HG03354 (cell line): ENCODE results near the gene OR10A6.

Source experiments
- ATAC-seq: cut with Tn5 transposase; IDR thresholded peaks from one replicate; pipeline ENCODE4 v1.9.1; 2021; ENCODE audit warnings: mild to moderate bottlenecking; ENCODE audit not compliant: unreplicated experiment, poor library complexity, severe bottlenecking

OR10A6 gene

GRCh38 chr11:7911011-7911410 is 20.1 kb downstream of the OR10A6 start:
- no peak for ATAC-seq

- no peak for ATAC-seq
Measured at GRCh38 chr11:7910286-7910788, 20.7 kb downstream of the OR10A6 start.

DNA sequence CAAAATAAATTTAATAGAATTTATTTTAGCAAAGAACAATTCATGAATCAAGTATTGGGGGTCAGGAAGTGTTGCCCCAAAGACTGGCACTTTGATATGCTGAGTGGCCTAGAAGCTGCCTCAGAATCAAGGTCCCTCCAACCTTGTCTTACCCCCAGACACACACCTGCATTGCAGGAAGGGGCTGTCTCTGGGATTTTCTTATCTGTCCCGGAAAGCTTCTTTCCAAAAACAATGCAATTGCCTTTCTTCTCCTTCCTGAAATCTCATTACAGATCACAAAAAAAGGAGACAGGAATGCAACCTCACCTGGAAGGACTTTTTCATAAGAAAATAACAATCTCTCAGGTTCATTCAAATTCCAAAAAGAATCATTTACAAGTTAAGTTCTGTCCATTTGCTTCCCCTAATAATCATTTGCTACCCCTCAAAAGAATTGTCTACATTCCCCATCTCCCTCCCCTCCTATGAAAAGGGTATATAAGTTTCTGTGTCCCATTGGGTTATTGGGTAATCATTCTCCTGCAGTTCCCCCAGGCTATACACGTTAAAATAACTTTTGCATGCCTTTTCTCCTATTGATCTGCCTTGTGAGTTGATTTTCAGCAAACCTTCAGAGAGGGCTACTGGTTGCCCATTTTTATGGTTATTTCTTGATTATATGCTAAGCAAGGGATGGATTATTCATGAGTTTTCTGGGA is 21.3 kb downstream of the OR10A6 start:
- ATAC-seq, result no peak

DNA sequence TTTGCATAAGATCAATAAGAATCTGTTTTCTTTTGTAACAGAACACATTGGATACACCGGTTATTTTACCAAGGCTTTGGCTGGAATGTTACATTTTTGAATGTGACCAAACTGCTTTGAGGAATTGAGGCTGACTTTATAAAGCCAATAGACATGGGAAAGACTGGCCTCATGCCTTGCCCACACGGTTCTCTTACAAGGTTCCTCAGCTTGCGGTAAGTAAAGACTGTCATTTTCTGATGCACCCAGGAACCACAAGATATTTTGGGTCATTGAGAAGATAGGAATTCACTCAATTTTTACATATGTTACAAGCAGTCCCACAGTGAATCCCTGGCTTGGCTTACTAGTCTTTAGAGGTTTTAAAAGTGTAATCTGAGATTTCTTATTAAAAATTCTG is 23.9 kb downstream of the OR10A6 start:
- no peak for ATAC-seq

- no peak for ATAC-seq
Measured at GRCh38 chr11:7906481-7906880, 24.6 kb downstream of the OR10A6 start.

DNA sequence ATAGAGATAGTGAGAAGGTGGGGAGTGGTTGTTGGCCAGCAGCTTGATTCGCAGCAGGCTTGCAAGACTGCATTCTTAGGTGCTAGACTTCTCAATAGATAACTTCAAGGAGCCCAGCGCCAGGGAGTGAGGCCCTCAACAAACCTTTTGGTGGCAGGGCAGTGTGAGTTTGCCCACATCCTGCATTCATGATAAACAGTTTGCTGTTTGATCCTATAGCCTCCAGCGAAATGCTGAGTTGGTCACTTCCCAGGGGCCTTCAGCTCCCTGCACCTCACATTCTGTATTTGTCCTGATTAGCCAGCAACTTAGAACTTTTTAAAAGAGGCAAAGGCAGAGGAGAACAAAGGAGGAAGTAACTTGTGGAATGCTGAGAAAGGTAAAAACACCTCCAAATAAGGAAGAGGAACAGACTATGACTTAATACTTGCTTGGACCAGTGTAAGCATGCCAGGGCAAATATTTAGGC is 25.1 kb downstream of the OR10A6 start:
- ATAC-seq, result no peak

DNA sequence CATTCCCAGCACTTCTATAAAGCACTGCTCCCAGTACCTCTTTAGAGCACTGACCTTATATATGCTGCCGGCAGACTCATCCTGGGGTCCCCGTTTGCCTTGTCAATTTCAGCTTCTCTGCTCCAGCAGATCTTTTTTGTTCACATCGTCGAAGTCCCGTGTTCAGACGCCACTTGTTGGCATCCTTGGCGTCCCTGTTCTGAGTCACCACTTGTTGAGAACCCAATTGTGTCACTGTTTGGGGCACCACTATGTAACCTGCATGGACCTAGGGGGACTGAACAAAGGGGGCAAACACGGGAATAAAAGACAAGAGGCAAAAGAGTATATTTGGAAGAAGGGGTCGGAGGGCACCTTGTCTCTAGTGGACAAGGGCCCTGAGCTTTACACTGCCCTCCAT is 25.5 kb downstream of the OR10A6 start:
- ATAC-seq, result no peak

DNA sequence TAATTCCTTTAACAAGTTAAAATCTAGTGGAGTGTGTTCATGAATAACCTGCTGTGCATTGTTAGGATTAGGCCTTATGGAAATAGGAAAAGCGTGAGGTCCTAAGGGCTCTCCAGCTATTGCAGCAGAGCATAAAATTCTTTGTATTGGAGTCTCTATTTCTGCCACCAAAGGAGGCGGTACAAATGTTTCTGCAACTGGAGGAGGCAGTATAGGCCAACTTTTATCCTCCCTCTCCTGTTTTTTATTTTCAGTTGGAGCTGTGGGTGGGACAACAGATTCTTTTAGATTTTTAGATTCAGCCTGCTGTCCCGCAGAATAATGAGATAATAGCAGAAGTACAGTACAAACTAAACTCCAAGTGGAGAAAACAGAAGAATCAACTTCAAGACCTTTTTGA is 26.2 kb downstream of the OR10A6 start:
- ATAC-seq, result no peak

DNA sequence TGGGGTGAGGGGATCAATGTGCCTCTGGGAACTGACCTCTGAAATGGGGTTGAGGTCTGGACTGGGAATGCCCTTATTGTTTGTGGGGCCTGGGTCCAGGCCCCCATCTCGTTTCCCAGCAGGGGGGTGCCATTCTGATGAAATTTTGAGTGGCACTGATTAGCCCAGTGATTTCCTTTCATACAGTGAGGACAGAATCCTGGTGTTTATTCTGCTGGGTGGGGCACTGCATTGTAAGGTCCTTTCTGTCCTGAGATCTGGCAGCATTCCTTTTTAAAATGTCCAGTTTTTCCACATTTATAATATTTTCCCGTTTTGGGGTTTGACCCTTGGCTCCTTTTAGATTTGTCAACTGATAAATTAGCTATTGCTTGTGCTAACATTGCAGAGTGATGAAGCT is 27.1 kb downstream of the OR10A6 start:
- no peak for ATAC-seq

DNA sequence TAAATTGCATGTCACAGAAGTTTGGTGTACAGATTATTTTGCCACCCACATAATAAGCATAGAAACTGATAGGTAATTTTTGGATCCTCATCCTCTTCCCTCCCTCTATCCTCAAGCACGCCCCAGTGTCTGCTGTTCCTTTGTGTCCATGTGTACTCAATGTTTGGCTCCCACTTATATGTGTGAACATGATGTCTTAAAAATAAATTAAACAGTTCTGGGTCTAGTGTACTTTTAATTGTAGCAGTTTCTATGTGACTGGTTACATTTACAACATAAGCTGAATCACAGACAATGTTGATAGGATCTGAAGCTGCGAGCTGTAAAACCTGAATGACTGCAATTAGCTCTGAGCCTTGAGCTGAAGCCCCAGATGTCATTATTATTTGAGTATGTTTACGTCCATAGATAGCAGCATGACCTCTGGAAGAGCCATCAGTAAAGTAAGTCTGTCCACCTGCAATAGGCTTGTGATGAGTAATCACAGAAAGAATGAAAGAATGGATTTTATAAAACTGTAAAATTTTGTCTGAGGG is 29.7 kb downstream of the OR10A6 start:
- ATAC-seq, result no peak

DNA sequence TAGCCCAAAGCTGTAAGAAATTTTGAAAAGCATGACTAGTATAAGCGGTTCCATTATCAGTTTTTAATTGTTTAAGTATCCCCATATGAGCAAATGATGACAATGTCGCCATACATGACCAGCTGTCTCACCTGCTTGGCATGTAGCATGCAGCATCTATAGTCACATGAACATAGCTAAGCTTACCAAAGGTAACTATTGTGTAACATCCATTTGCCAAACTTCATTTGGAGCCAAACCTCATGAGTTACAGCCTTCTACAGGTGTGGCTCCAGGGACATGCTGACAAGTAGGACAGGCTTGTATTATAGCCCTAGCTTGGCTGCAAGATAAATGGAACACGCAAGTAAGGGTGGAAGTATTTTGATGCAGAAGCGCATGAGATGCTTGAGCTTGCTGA is 30.4 kb downstream of the OR10A6 start:
- ATAC-seq, result no peak

- no peak for ATAC-seq
Measured at GRCh38 chr11:7899418-7899817, 31.6 kb downstream of the OR10A6 start.

GRCh38 chr11:7898666-7899283 is 32.3 kb downstream of the OR10A6 start:
- no peak for ATAC-seq

DNA sequence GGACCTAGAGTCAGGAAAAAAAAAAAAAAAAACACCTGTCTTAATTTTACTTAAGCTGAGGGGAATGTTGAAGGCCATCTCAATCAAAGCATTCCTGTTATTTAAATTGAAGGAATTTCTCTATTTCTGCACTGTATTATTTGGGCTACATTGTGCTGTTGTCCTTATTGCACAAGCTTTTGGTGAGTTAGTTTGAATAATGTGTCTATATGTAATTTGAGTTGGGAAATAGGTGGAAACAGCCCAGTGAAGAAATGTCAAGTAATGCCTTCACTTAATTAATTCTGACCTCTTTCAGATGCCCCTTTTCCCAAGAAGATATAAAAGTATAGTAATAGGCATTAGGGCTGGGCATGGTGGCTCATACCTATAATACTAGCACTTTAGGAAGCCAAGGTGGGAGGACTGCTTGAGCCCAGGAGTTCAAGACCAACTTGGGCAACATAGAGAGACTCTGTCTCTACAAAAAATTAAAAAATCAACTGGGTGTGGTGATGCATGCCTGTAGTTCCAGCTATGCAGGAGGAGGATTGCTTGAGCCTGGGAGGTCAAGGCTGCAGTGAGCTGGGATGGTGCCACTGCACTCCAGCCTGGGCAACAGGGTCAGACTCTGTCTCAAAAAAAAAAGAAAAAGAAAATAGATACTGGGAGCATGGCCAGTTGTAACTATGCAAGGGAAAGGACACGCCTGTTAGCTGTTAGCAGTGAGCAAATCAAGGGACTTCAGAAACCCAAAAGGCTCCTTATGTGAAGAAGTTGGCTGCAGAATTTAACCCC is 34.9 kb downstream of the OR10A6 start:
- no peak for ATAC-seq

GRCh38 chr11:7894251-7894650 is 36.8 kb downstream of the OR10A6 start:
- no peak for ATAC-seq

- no peak for ATAC-seq
Measured at GRCh38 chr11:7893796-7894195, 37.3 kb downstream of the OR10A6 start.

DNA sequence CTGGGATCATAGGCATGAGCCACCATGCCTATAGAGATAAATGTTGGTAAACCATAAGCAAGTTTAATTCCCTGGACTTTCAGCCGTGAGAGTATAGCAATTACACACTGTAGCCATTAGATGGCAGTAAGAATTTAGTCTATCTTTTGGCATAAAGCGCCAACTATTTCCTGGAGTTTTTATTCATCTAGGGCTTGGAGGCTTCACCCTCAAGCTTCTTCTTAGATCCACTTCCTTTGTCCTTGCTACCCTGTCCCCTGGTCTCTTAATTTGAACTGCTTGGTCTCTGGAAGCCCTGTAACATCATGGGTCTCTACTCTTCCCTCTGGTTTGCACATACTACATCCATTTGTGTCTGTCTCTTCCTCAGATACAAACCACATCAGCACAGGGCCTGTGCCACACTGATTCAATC is 38.2 kb downstream of the OR10A6 start:
- peak; percentile 67 for ATAC-seq

DNA sequence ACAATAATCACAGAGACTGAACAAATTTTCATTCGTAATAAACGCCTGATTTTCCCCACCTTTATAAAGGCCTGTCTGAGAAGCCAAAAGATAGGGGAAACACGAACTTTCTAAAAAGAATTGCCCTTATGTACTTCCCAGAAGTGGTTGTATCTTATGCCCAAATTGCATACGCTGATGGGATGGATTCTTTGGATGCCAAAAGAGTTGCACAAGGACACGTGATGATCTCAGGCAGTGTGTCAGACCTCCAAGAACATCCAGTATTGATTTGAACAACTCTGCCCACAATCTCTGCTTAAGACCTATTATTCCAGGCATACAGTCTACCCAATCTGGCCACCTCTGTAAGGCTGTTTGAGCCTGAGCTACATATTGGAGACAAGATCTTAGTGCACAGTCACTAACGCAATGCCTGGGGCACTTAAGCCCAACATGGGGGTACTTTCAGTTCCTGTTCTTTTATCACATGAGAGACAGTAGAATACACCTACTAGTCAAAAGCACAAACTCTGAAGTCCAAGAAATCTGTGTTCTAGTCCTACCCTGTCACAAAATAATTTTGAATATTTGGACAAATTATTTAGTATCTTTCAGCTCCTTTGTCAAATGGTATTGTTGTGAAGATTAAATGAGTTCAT is 38.9 kb downstream of the OR10A6 start:
- peak; percentile 79 for ATAC-seq

- ATAC-seq, result peak; percentile 56
Measured at GRCh38 chr11:7890417-7891172, 40.5 kb downstream of the OR10A6 start.
